GM06990 (cell line): ENCODE results near the gene PDAP1.

ENCODE experiments used
- DNase-seq: peaks from one replicate; pipeline ENCODE4 v3.0.0-alpha.2; 2011; ENCODE audit not compliant: insufficient read length; ENCODE audit errors: extremely low read depth
- H3K27me3 ChIP-seq: replicated peaks from 2 replicates; pipeline ENCODE4 v1.6.0; 2011; ENCODE audit warnings: low read length; ENCODE audit not compliant: control insufficient read depth, insufficient read depth
- H3K36me3 ChIP-seq: 2 replicates; pipeline ENCODE4 v1.5.1; 2011; ENCODE audit warnings: low read length; ENCODE audit not compliant: control insufficient read depth, insufficient read depth
- H3K4me3 ChIP-seq: replicated peaks from 2 replicates; pipeline ENCODE4 v1.5.1; 2011; ENCODE audit warnings: low read depth, mild to moderate bottlenecking, control low read depth, low read length
- TF ChIP-seq, protein P1 (sequence below): IDR thresholded peaks from 2 replicates; pipeline ENCODE4 v1.5.1; 2011; ENCODE audit warnings: low read length, control low read depth, mild to moderate bottlenecking, inconsistent platforms; ENCODE audit not compliant: insufficient read depth, poor library complexity, severe bottlenecking

PDAP1 gene

DNA sequence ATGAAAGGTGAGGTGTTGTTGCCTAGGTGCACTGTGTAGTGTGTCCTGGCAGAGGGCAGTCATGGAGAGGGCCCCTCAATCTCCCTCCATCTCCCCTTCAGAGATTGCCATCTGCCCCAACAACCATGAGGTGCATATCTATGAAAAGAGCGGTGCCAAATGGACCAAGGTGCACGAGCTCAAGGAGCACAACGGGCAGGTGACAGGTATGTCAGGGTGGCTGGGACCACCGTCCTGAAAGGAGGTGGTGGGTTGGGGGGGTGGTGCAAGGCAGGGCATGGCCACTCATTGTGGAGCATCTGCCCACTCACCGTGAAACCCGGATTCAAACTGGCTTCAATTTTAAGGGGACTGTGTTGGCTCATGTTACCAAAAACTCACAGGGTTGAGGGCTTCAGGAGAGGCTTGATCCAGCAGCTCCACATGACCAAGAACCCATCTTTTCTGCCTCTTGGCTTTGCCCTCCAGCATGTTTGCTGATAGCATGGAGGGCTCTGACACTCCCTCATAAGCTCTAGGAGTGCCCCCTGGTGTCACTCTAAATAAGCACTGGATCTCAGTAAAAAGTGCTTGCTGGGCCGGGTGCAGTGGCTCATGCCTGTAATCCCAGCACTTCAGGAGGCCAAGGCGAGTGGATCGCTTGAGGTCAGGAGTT is 21.7 kb downstream of the PDAP1 start:
- Histone ChIP-seq H3K27me3 (no peaks in the 10 kb centered on the region), H3K36me3 (peaks cover 59% of the 10 kb centered on the region), H3K4me3 (no peak overlapping the region)
- DNase-seq = no peak
- TF ChIP-seq, protein P1, sequence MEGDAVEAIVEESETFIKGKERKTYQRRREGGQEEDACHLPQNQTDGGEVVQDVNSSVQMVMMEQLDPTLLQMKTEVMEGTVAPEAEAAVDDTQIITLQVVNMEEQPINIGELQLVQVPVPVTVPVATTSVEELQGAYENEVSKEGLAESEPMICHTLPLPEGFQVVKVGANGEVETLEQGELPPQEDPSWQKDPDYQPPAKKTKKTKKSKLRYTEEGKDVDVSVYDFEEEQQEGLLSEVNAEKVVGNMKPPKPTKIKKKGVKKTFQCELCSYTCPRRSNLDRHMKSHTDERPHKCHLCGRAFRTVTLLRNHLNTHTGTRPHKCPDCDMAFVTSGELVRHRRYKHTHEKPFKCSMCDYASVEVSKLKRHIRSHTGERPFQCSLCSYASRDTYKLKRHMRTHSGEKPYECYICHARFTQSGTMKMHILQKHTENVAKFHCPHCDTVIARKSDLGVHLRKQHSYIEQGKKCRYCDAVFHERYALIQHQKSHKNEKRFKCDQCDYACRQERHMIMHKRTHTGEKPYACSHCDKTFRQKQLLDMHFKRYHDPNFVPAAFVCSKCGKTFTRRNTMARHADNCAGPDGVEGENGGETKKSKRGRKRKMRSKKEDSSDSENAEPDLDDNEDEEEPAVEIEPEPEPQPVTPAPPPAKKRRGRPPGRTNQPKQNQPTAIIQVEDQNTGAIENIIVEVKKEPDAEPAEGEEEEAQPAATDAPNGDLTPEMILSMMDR = peak; percentile 48

DNA sequence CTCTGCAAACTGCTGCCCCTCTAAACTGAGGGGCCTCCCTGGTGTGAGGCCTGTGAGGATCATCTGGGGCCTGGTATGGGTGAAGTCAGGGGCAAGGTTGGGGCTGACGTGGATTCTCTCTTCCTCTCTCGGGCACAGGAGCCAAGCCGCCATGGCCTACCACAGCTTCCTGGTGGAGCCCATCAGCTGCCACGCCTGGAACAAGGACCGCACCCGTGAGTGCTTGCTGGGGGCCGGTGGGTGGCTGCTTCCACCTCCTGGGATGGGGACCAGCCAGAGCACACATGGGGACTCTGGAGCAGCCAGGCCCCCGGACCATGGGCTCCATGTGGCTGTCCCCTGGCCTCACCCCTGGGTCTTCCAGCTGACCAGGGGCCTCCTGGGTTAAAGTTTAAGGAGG is 22.8 kb downstream of the PDAP1 start:
- H3K4me3 ChIP-seq = no peak overlapping the region
- TF ChIP-seq, protein P1 = no peak
- peaks cover 56% of the 10 kb centered on the region for H3K36me3 ChIP-seq
- DNase-seq = no peak
- H3K27me3 ChIP-seq = no peaks in the 10 kb centered on the region

DNA sequence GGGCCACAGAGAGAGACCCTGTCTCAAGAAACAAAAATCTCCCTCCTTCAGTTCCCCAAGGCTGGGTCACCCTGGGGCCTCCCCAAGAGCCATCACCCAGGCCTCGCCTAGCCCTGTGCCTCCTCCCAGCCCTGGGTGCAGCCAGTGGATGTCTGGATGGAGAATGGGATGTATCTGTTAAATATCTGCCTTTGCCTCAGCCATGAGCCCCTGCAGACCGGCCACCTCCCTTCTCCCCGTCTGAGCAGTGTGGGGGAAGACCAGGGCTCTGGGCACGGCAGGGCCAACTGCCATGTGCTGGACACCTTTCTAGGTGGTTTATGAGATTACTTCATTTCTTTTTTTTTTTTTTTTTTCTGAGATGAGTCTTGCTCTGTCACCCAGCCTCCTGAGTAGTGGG is 23.9 kb downstream of the PDAP1 start:
- Histone ChIP-seq H3K27me3 (no peaks in the 10 kb centered on the region), H3K4me3 (no peak overlapping the region), H3K36me3 (peaks cover 48% of the 10 kb centered on the region)
- TF ChIP-seq, protein P1 = no peak
- DNase-seq = no peak

DNA sequence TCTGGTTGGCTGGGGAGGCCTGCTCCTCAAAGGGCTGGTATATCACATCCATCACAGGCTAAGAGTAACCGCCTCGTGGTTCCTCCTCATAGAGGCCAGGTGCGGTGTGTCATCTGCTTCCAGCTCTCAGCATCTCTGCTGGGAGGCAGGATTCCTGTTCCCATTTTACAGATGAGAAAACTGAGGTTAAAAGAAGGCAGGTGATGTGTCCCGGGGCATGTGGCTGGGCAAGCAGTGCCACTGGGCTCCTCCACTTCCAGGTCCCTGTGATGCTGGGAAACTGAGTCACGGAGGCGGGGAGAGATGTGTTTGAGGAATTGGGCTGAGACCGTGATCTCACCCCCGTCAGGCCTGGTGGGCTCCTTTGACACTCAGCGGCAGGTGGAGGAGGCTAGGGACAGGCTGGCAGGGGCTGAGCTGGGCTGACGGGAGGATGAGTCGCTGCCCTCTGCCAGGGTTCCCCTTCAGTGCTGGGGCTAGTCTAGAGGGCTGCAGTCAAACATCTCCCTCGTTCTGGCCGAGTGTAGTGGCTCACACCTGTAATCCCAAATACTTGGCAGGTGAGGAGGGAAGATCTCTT is 24.5 kb downstream of the PDAP1 start:
- H3K27me3 ChIP-seq = no peaks in the 10 kb centered on the region
- no peak overlapping the region for H3K4me3 ChIP-seq
- no peak for DNase-seq
- TF ChIP-seq, protein P1 = no peak
- peaks cover 45% of the 10 kb centered on the region for H3K36me3 ChIP-seq

DNA sequence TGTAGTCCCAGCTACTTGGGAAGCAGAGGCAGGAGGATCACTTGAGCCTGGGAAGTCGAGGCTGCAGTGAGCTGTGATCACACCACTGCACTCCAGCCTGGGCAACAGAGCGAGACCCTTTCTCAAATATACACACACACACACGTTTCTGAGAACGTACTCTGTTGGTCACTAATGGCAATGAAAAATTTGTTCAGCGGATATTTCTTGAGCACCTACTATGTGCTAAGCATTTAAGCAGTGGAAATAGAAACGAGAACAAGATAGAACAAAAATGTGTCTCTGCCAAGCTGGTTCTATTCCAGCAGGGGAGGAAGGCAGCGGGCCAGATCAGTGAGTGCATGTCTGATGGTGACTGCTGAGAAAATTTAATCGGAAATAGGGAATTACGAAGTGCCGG is 25.2 kb downstream of the PDAP1 start:
- peaks cover 42% of the 10 kb centered on the region for H3K36me3 ChIP-seq
- no peak for DNase-seq
- H3K4me3 ChIP-seq = no peak overlapping the region
- H3K27me3 ChIP-seq = no peaks in the 10 kb centered on the region
- TF ChIP-seq, protein P1 = no peak
